NCI-H748 (cell line): ENCODE data around the gene PIGO.

ENCODE experiments used
- DNase-seq: peaks from one replicate; lab custom pipeline; 2025; ENCODE audit not compliant: unreplicated experiment; lab: John Stamatoyannopoulos, UW

Gene PIGO

DNA sequence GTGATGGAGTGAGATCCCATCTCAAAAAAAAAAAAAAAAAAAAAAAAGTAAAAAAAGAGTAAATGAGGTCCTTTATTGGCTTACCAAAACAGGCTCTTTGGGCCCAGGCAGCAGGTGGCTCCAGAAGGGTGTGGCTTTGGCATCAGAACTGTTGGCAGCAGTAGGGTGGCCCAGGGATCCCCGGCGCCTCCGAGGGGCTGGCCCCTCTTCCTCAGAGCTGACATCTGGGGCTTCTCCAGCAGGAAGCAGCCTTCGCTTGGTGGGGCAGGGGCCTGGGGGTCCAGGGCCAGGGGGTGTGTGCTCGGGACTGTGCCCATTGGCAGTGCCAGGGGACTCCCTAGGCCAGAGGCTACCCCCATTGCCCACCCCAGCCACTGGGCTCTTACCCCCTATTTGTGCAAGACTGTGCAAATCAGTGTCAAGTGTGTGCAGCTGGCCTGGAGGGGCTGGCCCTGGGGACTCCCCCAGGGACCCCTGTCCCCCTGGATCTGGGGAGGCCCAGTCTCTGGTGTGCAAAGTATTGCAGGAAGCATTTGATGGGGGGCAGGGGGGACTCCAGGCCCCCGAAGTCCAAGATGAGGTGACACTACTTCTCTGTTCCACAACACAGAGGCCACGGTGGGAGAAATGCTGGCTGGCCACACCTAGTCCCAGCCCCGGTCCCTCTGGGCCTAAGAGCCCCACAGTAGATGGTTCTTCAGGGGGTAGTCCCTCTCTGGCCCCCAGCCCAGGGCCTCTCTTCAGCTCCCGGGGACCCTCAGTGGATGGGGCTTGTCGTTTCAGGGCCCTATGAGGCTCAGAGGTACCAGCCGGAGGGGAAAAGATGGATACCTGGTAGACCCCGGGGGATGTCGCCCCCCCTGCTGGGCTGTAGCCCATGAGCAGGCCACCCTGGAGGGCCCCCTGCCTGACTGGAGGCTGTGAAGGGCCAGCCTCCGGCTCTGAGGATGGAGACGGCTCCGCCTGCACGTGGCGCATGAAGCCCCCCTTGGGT is 11.2 kb upstream of the PIGO start:
- DNase-seq, result no peak

DNA sequence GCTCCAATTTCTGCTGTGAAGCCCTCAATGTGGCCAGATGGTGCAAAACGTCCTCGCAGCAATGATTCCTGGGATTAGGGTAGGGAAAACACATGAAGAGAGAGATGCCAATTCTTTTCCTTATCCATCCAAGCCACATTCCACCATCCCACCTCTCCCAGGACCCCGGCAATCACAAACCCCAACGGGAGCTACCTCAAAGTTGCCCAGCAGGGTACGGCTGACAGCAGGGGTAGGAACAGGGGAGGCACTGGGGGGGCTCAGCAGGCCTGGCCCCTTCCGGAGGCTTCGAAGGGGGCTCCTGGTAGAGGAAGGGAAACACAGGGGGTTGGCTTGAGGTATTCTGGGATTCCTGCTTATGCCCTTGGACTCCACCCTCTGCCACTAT is 9.9 kb upstream of the PIGO start:
- no peak for DNase-seq

DNA sequence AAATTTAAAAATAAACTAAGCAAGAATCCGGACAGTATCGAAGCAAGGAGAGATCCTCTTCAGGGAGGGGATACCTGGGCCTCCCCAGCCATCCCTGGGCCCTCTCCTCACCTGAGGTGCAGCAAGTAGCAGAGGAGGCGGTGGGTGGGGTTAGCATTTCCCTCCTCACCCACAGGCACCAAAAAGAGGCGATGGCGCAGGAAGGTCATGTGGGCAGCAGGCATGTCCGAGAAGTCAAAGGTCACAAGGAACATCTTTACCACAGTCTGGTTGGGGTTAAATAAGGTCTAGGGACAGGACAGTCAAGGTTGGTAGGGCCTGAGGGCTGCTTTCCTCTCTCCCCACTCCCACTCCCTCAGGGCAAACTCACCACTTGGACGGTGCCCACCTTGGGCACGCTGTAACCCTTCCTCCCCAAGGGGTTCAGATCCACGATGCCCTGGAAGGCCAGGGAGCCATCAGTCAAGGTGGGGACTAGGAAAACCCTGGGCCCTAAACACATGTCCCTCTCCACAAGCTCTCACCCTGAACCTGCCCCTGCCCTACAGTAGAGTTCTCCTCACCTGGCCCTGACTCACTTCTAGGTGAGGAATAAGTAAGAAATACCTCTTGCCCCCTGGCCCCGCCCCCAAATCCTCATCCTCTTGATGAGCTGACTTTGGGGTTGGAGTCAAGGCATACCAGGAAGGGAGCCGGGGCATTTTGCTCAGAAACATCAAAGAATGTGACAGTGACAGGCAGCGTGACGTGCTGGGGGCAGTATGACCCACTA is 9.4 kb upstream of the PIGO start:
- no peak for DNase-seq

DNA sequence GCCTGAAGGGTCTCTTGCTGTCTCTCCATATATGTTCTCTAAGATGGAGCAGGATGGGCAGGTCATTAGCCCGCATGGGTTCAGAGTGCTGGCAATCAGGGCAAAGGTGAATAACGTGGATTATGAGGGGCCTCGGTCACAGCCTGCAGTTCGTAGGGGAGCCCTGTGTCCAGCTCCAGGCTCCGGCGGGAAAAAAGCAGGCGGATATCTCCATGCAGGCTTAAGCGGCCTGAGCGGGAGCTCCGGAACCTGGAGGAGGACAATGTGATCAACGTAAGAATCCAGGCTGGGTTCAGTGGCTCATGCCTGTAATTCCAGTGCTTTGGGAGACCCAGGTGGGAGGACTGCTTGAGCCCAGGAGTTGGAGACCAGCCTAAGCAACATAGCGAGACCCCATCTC is 8.7 kb upstream of the PIGO start:
- DNase-seq, result no peak

GRCh38 chr9:35104586-35104985 is 8.2 kb upstream of the PIGO start:
- no peak for DNase-seq

GRCh38 chr9:35103660-35104191 is 7.3 kb upstream of the PIGO start:
- no peak for DNase-seq

- peak; percentile 99 for DNase-seq
These were observed 6.6 kb upstream of the PIGO start, which contains the start of gene STOML2 for GRCh38 chr9:35102769-35103659. Gene STOML2 (minus strand): TSS chr9:35103131. CDS start chr9:35103094, 37 bp downstream.

- DNase-seq, result no peak
These were observed 6.0 kb upstream of the PIGO start for GRCh38 chr9:35102465-35102768.

- no peak for DNase-seq
These were observed 1.2 kb upstream of the PIGO start for GRCh38 chr9:35097573-35097972.

GRCh38 chr9:35091536-35091935 is 4.9 kb downstream of the PIGO start:
- no peak for DNase-seq

GRCh38 chr9:35089434-35089833 is 7.0 kb downstream of the PIGO start:
- DNase-seq, result no peak

- DNase-seq, result no peak
These were observed 11.3 kb downstream of the PIGO start for GRCh38 chr9:35085078-35085477.

DNA sequence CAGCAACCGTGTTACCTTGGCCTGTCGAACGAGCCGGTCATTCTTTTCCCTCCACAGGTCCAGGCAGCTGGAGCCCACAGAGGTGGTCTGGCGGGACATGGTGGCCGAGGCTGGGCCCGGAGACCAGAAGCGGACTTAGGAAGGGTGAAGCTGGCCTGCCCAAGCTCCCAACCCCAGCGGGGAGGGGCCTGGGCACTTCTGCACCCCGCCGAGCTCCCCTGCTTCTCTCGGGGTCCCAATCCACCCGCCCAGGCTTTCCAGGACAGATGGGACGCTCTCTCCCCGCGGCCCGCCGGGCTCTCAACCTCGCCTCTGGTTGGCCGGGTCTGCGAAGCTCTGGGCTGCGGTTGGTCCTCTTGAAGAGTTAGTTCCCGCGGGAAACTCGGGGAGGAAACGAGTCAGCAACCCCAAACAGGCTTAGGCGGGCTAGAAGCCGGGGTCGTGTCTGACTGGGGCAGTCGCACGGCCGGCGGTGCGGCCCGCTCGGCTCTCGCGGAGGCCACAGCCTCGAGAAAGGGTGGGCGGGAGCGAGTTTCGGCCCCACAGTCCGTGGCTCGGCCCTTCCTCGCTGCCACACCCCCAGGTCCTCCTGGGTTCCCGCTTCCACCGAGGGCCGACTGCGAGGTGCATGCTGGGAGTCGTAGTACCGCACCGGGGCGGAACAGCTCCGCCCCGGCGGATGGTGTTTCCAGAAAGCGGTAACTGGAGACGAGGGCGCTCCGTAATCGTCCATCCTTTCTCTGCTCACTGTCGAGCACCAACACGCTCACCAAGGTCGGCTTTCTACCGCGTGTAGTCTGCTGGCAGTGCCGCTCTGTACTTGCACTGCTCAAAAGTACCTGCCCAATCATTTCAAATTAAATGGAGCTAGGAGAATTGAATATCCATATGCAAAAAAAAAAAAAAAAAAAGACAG is 16.7 kb downstream of the PIGO start, which contains the start of gene FANCG:
Gene FANCG, minus strand, starts transcription at position 517 of the 916 bp plus-strand sequence. Its CDS starts 418 bp downstream, at position 99.
- peak; percentile 97 for DNase-seq

DNA sequence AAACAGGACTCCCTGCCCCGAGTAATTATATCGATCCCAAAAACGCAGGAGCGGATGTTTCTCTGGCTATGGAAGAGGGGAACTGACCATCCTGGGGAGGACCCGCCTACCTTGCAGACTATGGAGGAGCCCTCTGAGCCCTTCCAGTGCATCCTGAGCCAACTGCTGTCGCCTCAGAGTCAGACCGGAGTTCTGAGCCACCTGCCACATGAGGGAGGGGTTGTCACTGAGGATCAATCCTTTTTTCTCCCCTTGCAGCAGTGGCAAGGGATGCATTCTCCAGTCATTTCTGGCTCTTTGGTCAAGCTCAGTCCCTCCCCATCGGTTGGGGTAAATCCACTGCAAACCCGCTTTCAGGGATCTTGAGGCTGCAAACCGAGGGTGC is 17.4 kb downstream of the PIGO start:
- peak; percentile 66 for DNase-seq

- DNase-seq, result no peak
These were observed 18.3 kb downstream of the PIGO start for GRCh38 chr9:35078066-35078465.

- DNase-seq, result no peak
These were observed 19.5 kb downstream of the PIGO start for GRCh38 chr9:35076848-35077247.

DNA sequence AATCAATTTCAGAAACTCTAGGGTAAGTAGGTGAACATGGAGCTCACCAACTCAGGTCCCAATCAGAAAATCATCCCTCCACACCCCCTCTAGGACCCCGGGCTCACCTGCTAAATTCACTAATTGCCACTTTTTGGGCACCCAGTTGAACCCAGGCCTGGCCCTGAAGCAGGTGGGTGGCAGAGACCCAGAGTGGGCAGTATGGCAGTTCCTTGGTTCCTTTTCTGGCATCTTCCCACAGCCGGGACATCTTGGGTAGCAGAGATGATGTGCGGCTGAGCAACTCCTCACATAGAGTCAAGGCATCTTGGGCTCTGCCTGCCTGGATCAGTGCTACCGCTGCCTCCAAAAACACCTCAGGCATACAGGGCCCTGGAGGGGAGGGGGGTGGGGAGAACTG is 21.0 kb downstream of the PIGO start:
- no peak for DNase-seq

GRCh38 chr9:35074791-35075190 is 21.6 kb downstream of the PIGO start:
- DNase-seq, result no peak

- no peak for DNase-seq
These were observed 22.2 kb downstream of the PIGO start for GRCh38 chr9:35074141-35074540.

DNA sequence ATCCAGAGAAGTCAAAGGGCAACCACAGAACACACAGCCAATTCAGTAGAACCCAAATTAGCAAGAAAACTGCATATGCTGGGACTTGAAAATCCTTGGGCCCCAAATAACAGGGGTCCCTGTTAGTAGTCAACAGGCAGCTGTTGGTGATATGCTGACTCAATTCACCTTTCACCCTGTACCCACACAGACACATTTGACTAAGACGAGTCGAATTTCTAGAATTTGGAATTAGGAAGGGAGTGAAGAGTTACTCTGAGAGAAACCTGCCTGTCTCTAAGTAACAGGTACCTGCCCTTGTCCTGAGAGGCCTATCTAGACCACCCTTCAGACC is 23.1 kb downstream of the PIGO start:
- DNase-seq, result no peak
